ENCODE measurements around the gene COL17A1. TPM values are rescaled to one million over a fixed set of nuclear protein-coding genes. Genes with fewer than 3 reads are reported as not detected.

Gene COL17A1
- total and polyA plus RNA-seq, 2 experiments from 2014 or later: 1.1 to 1.3 TPM

DNA sequence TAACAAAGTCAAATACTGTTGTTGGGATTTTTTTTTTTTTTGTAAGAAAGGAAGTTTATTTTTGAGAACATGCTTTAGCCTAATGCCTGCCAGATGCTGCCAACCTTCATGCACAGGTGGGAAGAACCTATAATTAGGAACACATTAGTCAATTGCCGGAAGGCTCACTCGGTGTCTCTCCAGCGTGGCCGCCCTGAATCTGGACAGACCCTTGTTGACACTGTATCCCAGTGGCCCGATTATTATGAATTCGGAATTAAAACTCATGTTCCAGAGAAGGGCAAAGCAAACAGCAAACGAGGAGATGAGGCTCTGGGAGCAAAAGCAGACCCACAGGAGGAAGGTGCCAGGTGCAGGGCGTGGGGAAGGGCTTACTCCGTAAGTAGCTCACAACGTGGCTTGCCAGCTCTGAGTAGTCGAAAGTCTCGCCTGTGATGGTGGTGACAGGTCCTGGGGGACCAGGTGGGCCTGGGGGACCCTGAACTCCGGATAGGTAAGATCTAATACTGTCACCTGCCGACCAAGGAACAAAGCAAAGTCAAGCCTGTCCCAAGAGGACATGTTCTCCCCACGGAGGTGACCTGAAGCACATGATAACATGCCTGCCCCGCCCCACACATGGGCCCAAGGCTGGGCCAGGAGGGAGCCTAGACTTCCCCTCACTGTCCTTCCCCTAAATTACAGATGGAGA, 48.3 kb downstream of the COL17A1 start (continued):
- TF ChIP-seq, protein P1, sequence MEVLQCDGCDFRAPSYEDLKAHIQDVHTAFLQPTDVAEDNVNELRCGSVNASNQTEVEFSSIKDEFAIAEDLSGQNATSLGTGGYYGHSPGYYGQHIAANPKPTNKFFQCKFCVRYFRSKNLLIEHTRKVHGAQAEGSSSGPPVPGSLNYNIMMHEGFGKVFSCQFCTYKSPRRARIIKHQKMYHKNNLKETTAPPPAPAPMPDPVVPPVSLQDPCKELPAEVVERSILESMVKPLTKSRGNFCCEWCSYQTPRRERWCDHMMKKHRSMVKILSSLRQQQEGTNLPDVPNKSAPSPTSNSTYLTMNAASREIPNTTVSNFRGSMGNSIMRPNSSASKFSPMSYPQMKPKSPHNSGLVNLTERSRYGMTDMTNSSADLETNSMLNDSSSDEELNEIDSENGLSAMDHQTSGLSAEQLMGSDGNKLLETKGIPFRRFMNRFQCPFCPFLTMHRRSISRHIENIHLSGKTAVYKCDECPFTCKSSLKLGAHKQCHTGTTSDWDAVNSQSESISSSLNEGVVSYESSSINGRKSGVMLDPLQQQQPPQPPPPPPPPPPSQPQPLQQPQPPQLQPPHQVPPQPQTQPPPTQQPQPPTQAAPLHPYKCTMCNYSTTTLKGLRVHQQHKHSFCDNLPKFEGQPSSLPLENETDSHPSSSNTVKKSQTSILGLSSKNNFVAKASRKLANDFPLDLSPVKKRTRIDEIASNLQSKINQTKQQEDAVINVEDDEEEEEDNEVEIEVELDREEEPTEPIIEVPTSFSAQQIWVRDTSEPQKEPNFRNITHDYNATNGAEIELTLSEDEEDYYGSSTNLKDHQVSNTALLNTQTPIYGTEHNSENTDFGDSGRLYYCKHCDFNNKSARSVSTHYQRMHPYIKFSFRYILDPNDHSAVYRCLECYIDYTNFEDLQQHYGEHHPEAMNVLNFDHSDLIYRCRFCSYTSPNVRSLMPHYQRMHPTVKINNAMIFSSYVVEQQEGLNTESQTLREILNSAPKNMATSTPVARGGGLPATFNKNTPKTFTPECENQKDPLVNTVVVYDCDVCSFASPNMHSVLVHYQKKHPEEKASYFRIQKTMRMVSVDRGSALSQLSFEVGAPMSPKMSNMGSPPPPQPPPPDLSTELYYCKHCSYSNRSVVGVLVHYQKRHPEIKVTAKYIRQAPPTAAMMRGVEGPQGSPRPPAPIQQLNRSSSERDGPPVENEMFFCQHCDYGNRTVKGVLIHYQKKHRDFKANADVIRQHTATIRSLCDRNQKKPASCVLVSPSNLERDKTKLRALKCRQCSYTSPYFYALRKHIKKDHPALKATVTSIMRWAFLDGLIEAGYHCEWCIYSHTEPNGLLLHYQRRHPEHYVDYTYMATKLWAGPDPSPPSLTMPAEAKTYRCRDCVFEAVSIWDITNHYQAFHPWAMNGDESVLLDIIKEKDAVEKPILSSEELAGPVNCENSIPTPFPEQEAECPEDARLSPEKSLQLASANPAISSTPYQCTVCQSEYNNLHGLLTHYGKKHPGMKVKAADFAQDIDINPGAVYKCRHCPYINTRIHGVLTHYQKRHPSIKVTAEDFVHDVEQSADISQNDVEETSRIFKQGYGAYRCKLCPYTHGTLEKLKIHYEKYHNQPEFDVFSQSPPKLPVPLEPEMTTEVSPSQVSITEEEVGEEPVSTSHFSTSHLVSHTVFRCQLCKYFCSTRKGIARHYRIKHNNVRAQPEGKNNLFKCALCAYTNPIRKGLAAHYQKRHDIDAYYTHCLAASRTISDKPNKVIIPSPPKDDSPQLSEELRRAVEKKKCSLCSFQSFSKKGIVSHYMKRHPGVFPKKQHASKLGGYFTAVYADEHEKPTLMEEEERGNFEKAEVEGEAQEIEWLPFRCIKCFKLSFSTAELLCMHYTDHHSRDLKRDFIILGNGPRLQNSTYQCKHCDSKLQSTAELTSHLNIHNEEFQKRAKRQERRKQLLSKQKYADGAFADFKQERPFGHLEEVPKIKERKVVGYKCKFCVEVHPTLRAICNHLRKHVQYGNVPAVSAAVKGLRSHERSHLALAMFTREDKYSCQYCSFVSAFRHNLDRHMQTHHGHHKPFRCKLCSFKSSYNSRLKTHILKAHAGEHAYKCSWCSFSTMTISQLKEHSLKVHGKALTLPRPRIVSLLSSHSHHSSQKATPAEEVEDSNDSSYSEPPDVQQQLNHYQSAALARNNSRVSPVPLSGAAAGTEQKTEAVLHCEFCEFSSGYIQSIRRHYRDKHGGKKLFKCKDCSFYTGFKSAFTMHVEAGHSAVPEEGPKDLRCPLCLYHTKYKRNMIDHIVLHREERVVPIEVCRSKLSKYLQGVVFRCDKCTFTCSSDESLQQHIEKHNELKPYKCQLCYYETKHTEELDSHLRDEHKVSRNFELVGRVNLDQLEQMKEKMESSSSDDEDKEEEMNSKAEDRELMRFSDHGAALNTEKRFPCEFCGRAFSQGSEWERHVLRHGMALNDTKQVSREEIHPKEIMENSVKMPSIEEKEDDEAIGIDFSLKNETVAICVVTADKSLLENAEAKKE (CRISPR knock-in tag; IDR thresholded peaks at IDR 0.05): no peak
- TF ChIP-seq CREB1 (CRISPR knock-in tag; IDR thresholded peaks at IDR 0.05; ENCODE audit: low read depth): no peak
- no peak for TF ChIP-seq ZNF331 (CRISPR knock-in tag; IDR thresholded peaks at IDR 0.05; ENCODE audit: low read depth)
- no peak for TF ChIP-seq ZNF114 (CRISPR knock-in tag; IDR thresholded peaks at IDR 0.05)
- TF ChIP-seq NANOG (IDR thresholded peaks at IDR 0.05; ENCODE audit: borderline replicate concordance): no peak
- TF ChIP-seq STAT1 (IDR thresholded peaks at IDR 0.05; ENCODE audit: unreplicated experiment): no peak
- no peak for TF ChIP-seq EZH2phosphoT487 (IDR thresholded peaks at IDR 0.05; ENCODE audit: unreplicated experiment)
- no peak for TF ChIP-seq POLR2AphosphoS5 (IDR thresholded peaks at IDR 0.05; ENCODE audit: low read depth)

DNA sequence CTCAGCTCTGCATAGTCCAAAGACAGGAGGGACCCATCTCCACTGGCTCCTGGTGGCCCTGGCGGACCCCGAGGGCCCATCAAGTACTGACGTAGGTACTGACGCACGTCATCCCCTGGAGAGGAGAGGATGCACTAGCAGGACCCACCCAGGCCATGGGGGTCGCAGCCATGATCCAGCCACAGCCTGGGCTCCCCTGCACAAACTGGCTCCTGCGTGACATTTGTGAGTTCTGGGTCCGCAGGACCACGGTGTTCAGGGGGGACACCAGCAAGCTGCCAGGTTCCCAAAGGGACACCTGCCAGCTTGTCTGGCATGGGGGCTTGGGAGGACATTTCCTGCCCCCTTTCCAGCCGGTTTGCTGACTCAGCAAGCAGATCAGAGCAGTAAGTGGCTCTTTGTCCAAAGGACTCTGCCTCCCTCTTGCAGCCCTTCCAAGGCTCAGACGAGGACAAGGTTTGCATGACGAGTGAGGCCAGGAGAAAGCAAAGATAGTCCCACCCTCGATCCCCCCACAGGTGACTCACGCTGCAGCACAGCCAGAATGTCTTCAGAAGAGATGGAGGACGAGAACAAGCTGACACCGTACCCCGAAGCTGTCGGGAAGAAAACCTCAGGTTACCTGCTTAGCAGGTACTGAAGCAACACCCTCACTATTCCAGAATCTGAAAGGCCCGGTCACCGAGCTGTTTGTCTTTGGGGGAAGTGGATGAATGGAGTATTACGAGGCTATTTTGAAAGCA, 49.0 kb downstream of the COL17A1 start:
- H3F3A ChIP-seq (replicated peaks; ENCODE audit: low read depth): no peaks in the 10 kb centered on the region
- no peak overlapping the region for H3K4me3 ChIP-seq
- no peaks in the 10 kb centered on the region for H3K79me2 ChIP-seq (replicated peaks; ENCODE audit: insufficient read depth)
- H2AFZ ChIP-seq: no peak overlapping the region
- no peak for DNase-seq (ENCODE audit: low spot score)
- no peaks in the 10 kb centered on the region for H3K27me3 ChIP-seq (ENCODE audit: insufficient read depth)
- no peak overlapping the region for H3K27ac Mint-ChIP-seq
- H3K9me2 ChIP-seq (ENCODE audit: insufficient read depth): no peaks in the 10 kb centered on the region
- H3K27me3 Mint-ChIP-seq (ENCODE audit: insufficient read depth, low read depth, poor library complexity): peaks cover 15% of the 10 kb centered on the region
- no peak overlapping the region for H3K4me3 Mint-ChIP-seq
- H3K9me3 Mint-ChIP-seq: no peaks in the 10 kb centered on the region; the same call in 2 of the 3 replicates
- no peaks in the 10 kb centered on the region for H4K20me1 ChIP-seq (replicated peaks; ENCODE audit: insufficient read depth)
- H3K27ac ChIP-seq (ENCODE audit: low read depth): no peak overlapping the region
- ATAC-seq: no peak
- H3K36me3 ChIP-seq (ENCODE audit: insufficient read depth): no peaks in the 10 kb centered on the region
- peaks cover 11% of the 10 kb centered on the region for H3K4me1 ChIP-seq (ENCODE audit: insufficient read depth)
- H3K4me2 ChIP-seq: no peak overlapping the region
- no peaks in the 10 kb centered on the region; the same call in 2 of the 3 replicates for H3K36me3 Mint-ChIP-seq (ENCODE audit: low read depth)
- H3K4me1 Mint-ChIP-seq: peaks cover 21% of the 10 kb centered on the region
- TF ChIP-seq POLR2AphosphoS5 (IDR thresholded peaks at IDR 0.05; ENCODE audit: low read depth) (no peak), JUNB (IDR thresholded peaks at IDR 0.05; ENCODE audit: unreplicated experiment) (no peak)
- TF ChIP-seq, protein P1 (CRISPR knock-in tag; IDR thresholded peaks at IDR 0.05): no peak
